ENCODE measurements around the gene KRT13. TPM values are rescaled to one million over a fixed set of nuclear protein-coding genes. Genes with fewer than 3 reads are reported as not detected.

KRT13 gene
- polyA plus RNA-seq, 1 donor from 2014 or later, result not detected

- Histone ChIP-seq H3K4me2 (ENCODE audit: low read length) (no peak overlapping the region), H4K20me1 (ENCODE audit: insufficient read depth) (no peaks in the 10 kb centered on the region), H3K9me2 (ENCODE audit: insufficient read depth, low read length) (no peaks in the 10 kb centered on the region), H3K9me3 (ENCODE audit: low read length) (no peaks in the 10 kb centered on the region), H3K79me2 (replicated peaks; ENCODE audit: insufficient read depth, low read length) (no peaks in the 10 kb centered on the region), H3F3A (ENCODE audit: insufficient read depth, low read length, poor library complexity, severe bottlenecking) (no peaks in the 10 kb centered on the region), H2AFZ (ENCODE audit: low read depth, low read length) (no peak overlapping the region), H3K4me3 (ENCODE audit: low read length) (no peak overlapping the region), H3K9ac (ENCODE audit: low read length) (no peak overlapping the region), H3K36me3 (ENCODE audit: insufficient read depth, low read length) (no peaks in the 10 kb centered on the region), H3K27me3 (ENCODE audit: insufficient read depth, low read depth, low read length) (no peaks in the 10 kb centered on the region), H3K27ac (ENCODE audit: low read length) (no peak overlapping the region)
- TF ChIP-seq REST (IDR thresholded peaks at IDR 0.05; ENCODE audit: borderline replicate concordance), result no peak
- no peak for TF ChIP-seq RAD21 (conservative IDR thresholded peaks at IDR 0.05)
- no peak for TF ChIP-seq EP300 (conservative IDR thresholded peaks at IDR 0.05; ENCODE audit: poor library complexity, severe bottlenecking)
- TF ChIP-seq MXI1 (conservative IDR thresholded peaks at IDR 0.05; ENCODE audit: poor library complexity, severe bottlenecking), result no peak
- TF ChIP-seq POLR2AphosphoS5 (IDR thresholded peaks at IDR 0.05), result no peak
- no peak for TF ChIP-seq CTCF (IDR thresholded peaks at IDR 0.05; ENCODE audit: poor library complexity, severe bottlenecking)
- TF ChIP-seq EZH2 (IDR thresholded peaks at IDR 0.05; ENCODE audit: borderline replicate concordance, insufficient read depth, low read length, poor library complexity, severe bottlenecking), result no peak
- no peak for TF ChIP-seq SMC3 (conservative IDR thresholded peaks at IDR 0.05; ENCODE audit: poor library complexity)
- no peak for TF ChIP-seq TAF1 (IDR thresholded peaks at IDR 0.05; ENCODE audit: low read depth)
These were observed 11.4 kb upstream of the KRT13 start for GRCh38 chr17:41516830-41517283.

- H3K9me3 ChIP-seq (ENCODE audit: low read length), result no peaks in the 10 kb centered on the region
- H3K27ac ChIP-seq (ENCODE audit: low read length), result no peak overlapping the region
- no peak overlapping the region for H3K4me2 ChIP-seq (ENCODE audit: low read length)
- no peak overlapping the region for H2AFZ ChIP-seq (ENCODE audit: low read depth, low read length)
- no peaks in the 10 kb centered on the region for H3K36me3 ChIP-seq (ENCODE audit: insufficient read depth, low read length)
- no peaks in the 10 kb centered on the region for H3K9me2 ChIP-seq (ENCODE audit: insufficient read depth, low read length)
- no peak overlapping the region for H3K9ac ChIP-seq (ENCODE audit: low read length)
- no peaks in the 10 kb centered on the region for H3F3A ChIP-seq (ENCODE audit: insufficient read depth, low read length, poor library complexity, severe bottlenecking)
- no peak overlapping the region for H3K4me3 ChIP-seq (ENCODE audit: low read length)
- no peaks in the 10 kb centered on the region for H3K27me3 ChIP-seq (ENCODE audit: insufficient read depth, low read depth, low read length)
- no peak for TF ChIP-seq RAD21 (conservative IDR thresholded peaks at IDR 0.05)
- TF ChIP-seq MXI1 (conservative IDR thresholded peaks at IDR 0.05; ENCODE audit: poor library complexity, severe bottlenecking), result no peak
- no peak for TF ChIP-seq EZH2 (IDR thresholded peaks at IDR 0.05; ENCODE audit: borderline replicate concordance, insufficient read depth, low read length, poor library complexity, severe bottlenecking)
- no peak for TF ChIP-seq POLR2AphosphoS5 (IDR thresholded peaks at IDR 0.05)
- no peaks in the 10 kb centered on the region for H3K79me2 ChIP-seq (replicated peaks; ENCODE audit: insufficient read depth, low read length)
- no peaks in the 10 kb centered on the region for H4K20me1 ChIP-seq (ENCODE audit: insufficient read depth)
These were observed 10.9 kb upstream of the KRT13 start for GRCh38 chr17:41516147-41516829.

All from neural cell (in vitro differentiated cells).